ENCODE measurements around the gene IL17RC.

IL17RC gene

GRCh38 chr3:9932843-9933560 lies 16.1 kb downstream of the IL17RC start:
- Histone ChIP-seq H3K79me2 (ENCODE audit: insufficient read depth, low read length) (peaks cover 12% of the 10 kb centered on the region), H4K20me1 (ENCODE audit: insufficient read depth, low read length) (no peaks in the 10 kb centered on the region), H3K36me3 (ENCODE audit: insufficient read depth, low read length) (peaks cover 14% of the 10 kb centered on the region), H3K4me1 (ENCODE audit: insufficient read depth, low read length) (peaks cover 40% of the 10 kb centered on the region), H3K4me3 (ENCODE audit: low read depth in 1 of 2, low read length in 2 of 2) (peak overlapping the region; percentile 65 to 77), H3K27me3 (ENCODE audit: insufficient read depth, low read length, poor library complexity) (no peaks in the 10 kb centered on the region), H3K9ac (ENCODE audit: low read depth, low read length) (peak overlapping the region; percentile 85), H3K9me3 (ENCODE audit: insufficient read depth, low read length, severe bottlenecking) (no peaks in the 10 kb centered on the region), H3K4me2 (ENCODE audit: insufficient read depth, low read length) (peak overlapping the region; percentile 94), H2AFZ (ENCODE audit: low read depth, low read length) (peak overlapping the region; percentile 81), H3K27ac (ENCODE audit: low read length) (peak overlapping the region; percentile 75)
- TF ChIP-seq CTCF (IDR thresholded peaks at IDR 0.05; ENCODE audit: borderline replicate concordance, extremely low read depth, low read length, poor library complexity, severe bottlenecking), result peak; percentile 75
- no peak for TF ChIP-seq EZH2 (IDR thresholded peaks at IDR 0.05; ENCODE audit: borderline replicate concordance, low read depth, low read length, severe bottlenecking)
- DNase-seq (peak; percentile 89), ATAC-seq (ENCODE audit: insufficient read depth, low read depth) (peak; percentile 77)

- Histone ChIP-seq H3K4me2 (ENCODE audit: insufficient read depth, low read length) (peak within 1 kb of the TSS; percentile 94), H3K27me3 (ENCODE audit: insufficient read depth, low read length, poor library complexity) (no peaks in the 10 kb centered on the region), H3K9ac (ENCODE audit: low read depth, low read length) (peak within 1 kb of the TSS; percentile 85), H4K20me1 (ENCODE audit: insufficient read depth, low read length) (no peaks in the 10 kb centered on the region), H3K4me1 (ENCODE audit: insufficient read depth, low read length) (peaks cover 40% of the 10 kb centered on the region), H3K79me2 (ENCODE audit: insufficient read depth, low read length) (peaks cover 12% of the 10 kb centered on the region), H3K36me3 (ENCODE audit: insufficient read depth, low read length) (peaks cover 15% of the 10 kb centered on the region), H2AFZ (ENCODE audit: low read depth, low read length) (peak within 1 kb of the TSS; percentile 81), H3K4me3 (ENCODE audit: low read depth in 1 of 2, low read length in 2 of 2) (peak within 1 kb of the TSS; percentile 65 to 77), H3K9me3 (ENCODE audit: insufficient read depth, low read length, severe bottlenecking) (no peaks in the 10 kb centered on the region), H3K27ac (ENCODE audit: low read length) (peak within 1 kb of the TSS; percentile 95)
- ATAC-seq (ENCODE audit: insufficient read depth, low read depth) (peak; percentile 81), DNase-seq (peak; percentile 96)
- TF ChIP-seq EZH2 (IDR thresholded peaks at IDR 0.05; ENCODE audit: borderline replicate concordance, low read depth, low read length, severe bottlenecking) (no peak), CTCF (IDR thresholded peaks at IDR 0.05; ENCODE audit: borderline replicate concordance, extremely low read depth, low read length, poor library complexity, severe bottlenecking) (no peak)
Measured at GRCh38 chr3:9933561-9934234, 16.8 kb downstream of the IL17RC start, which contains the start of gene CRELD1. Gene CRELD1 (plus strand): TSS chr3:9933834. CDS start chr3:9934439, 605 bp downstream.

- Histone ChIP-seq H3K4me3 (ENCODE audit: low read depth in 1 of 2, low read length in 2 of 2) (peak overlapping the region; percentile 65 to 77), H3K36me3 (ENCODE audit: insufficient read depth, low read length) (peaks cover 15% of the 10 kb centered on the region), H3K27ac (ENCODE audit: low read length) (peak overlapping the region; percentile 95), H3K79me2 (ENCODE audit: insufficient read depth, low read length) (peaks cover 12% of the 10 kb centered on the region), H3K9me3 (ENCODE audit: insufficient read depth, low read length, severe bottlenecking) (no peaks in the 10 kb centered on the region), H3K4me2 (ENCODE audit: insufficient read depth, low read length) (peak overlapping the region; percentile 94), H3K27me3 (ENCODE audit: insufficient read depth, low read length, poor library complexity) (no peaks in the 10 kb centered on the region), H3K4me1 (ENCODE audit: insufficient read depth, low read length) (peaks cover 40% of the 10 kb centered on the region), H3K9ac (ENCODE audit: low read depth, low read length) (peak overlapping the region; percentile 85), H4K20me1 (ENCODE audit: insufficient read depth, low read length) (no peaks in the 10 kb centered on the region), H2AFZ (ENCODE audit: low read depth, low read length) (peak overlapping the region; percentile 81)
- TF ChIP-seq CTCF (IDR thresholded peaks at IDR 0.05; ENCODE audit: borderline replicate concordance, extremely low read depth, low read length, poor library complexity, severe bottlenecking) (no peak), EZH2 (IDR thresholded peaks at IDR 0.05; ENCODE audit: borderline replicate concordance, low read depth, low read length, severe bottlenecking) (no peak)
- DNase-seq (no peak), ATAC-seq (ENCODE audit: insufficient read depth, low read depth) (no peak)
Measured at GRCh38 chr3:9934235-9934621, 17.3 kb downstream of the IL17RC start.
